K562 (cell line): Measurements from ENCODE around the gene ZBTB9.
A peak's percentile ranks its signal among the peaks of the same experiment; 100 is the strongest.

Experiments
- CBFB ChIP-seq: sonication (generic); formaldehyde crosslinking; IDR thresholded peaks from 2 replicates; pipeline ENCODE4 v1.4.0; 2020; ENCODE audit warnings: mild to moderate bottlenecking, missing genetic modification reagents
- EP300 ChIP-seq: IDR thresholded peaks from 2 replicates; pipeline ENCODE4 v1.6.1; 2012; ENCODE audit warnings: low read length, improper control_type of control experiment
- ERF ChIP-seq: fragments of 450-650 bp; formaldehyde crosslinking; IDR thresholded peaks from 2 replicates; pipeline ENCODE4 v1.4.0; 2020; ENCODE audit warnings: mild to moderate bottlenecking, mixed read lengths
- EZH2 ChIP-seq: IDR thresholded peaks from 2 replicates; pipeline ENCODE4 v1.6.1; 2012; ENCODE audit warnings: low read depth, mild to moderate bottlenecking, inconsistent platforms, low read length, borderline replicate concordance
- JUN ChIP-seq, 2 experiments: sonication (generic) in 1 of 2; formaldehyde crosslinking in 1 of 2; IDR thresholded peaks; 2 replicates each; pipeline versions ENCODE4 v1.6.1 to v1.8.0; 2012 to 2022; ENCODE audit warnings: borderline replicate concordance in 2 of 2, mild to moderate bottlenecking in 2 of 2, improper control_type of control experiment in 1 of 2, low read depth in 1 of 2, low read length in 1 of 2, missing genetic modification reagents in 1 of 2
- ZNF444 ChIP-seq: fragments of 250-450 bp; sonication (Bioruptor Pico); IDR thresholded peaks from 2 replicates; pipeline ENCODE4 v1.4.0; 2020; ENCODE audit warnings: mild to moderate bottlenecking, moderate library complexity

DNA sequence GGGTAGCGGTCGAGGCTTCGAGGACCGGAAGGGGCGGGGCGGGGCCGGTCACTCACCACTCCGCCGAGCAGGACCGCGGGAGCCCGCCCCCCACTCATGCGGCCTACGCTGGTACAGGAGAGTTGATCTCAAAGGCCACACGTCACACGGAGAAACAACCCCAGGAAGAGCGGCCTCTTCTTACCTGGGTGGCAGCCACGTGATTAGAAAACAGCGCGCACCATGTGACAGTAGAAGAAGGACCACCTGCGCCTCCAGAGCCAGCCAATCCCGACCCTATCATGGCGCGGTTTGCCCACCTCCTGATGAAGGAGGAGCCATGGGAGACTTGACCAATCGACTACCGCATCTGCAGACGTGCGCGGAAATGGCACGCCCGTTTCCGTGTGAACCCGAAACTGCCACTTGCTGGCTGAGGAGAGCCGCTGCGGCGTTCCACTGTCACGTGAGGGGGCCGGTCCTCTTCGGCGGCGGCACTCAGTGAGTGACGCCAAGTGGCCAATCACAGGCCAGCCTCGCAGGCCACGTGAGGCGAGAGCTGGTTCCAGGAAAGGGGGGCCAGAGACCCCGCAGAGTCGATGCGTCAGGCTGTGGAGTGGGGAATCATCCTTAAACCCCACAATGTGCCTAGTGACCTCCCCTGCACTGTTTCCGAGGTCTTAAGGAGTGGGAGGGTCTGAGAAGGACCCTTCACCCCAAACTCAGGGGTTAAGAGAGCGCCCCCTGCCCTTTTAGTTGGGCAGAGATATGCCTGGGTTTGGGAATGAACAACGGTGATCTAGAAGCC is 36.3 kb upstream of the ZBTB9 start, which contains the start of gene CUTA:
- TF ChIP-seq JUN (IDR thresholded peaks at IDR 0.05; ENCODE audit: borderline replicate concordance, low read depth, low read length), result peak; percentile 59; the same call in 1 of the 2 replicates
- no peak for TF ChIP-seq JUN (CRISPR knock-in tag; IDR thresholded peaks at IDR 0.05; ENCODE audit: borderline replicate concordance)
- TF ChIP-seq EZH2, result no peak
- TF ChIP-seq EP300, result peak; percentile 33; the same call in 1 of the 2 replicates
- no peak; the same call in 1 of the 2 replicates for TF ChIP-seq CBFB (CRISPR knock-in tag)
- TF ChIP-seq ERF (CRISPR knock-in tag), result no peak
- TF ChIP-seq ZNF444 (CRISPR knock-in tag), result no peak
